ENCODE data around the gene PTPRM. TPM values are rescaled to one million over a fixed set of nuclear protein-coding genes. Genes with fewer than 3 reads are reported as not detected.

PTPRM gene
- polyA plus RNA-seq, 1 donor (not counting 4 experiments of a cell fraction or from before 2014, with no cell fraction given), result 54.5 TPM

GRCh38 chr18:8231316-8231715 is 664.2 kb downstream of the PTPRM start:
- no peak overlapping the region for H2AFZ ChIP-seq (ENCODE audit: control insufficient read depth, low read length)
- no peaks in the 10 kb centered on the region for H3K36me3 ChIP-seq (ENCODE audit: control insufficient read depth in 2 of 2, extremely low read depth in 1 of 2, insufficient read depth in 2 of 2, low read length in 2 of 2)
- H3K4me3 ChIP-seq (ENCODE audit: control insufficient read depth in 2 of 3, extremely low read depth in 1 of 3, insufficient read depth in 2 of 3, low read depth in 1 of 3, low read length in 3 of 3), result no peak overlapping the region
- no peaks in the 10 kb centered on the region for H3K9me1 ChIP-seq (ENCODE audit: control insufficient read depth, extremely low read depth, insufficient read depth, low read length)
- DNase-seq (ENCODE audit: low read depth, low spot score) (no peak), FAIRE-seq (no peak)
- no peak overlapping the region for H3K9ac ChIP-seq (ENCODE audit: control insufficient read depth, extremely low read depth, insufficient read depth, low read length)
- no peaks in the 10 kb centered on the region for H3K9me3 ChIP-seq (ENCODE audit: control insufficient read depth, low read depth, low read length)
- H3K27me3 ChIP-seq (ENCODE audit: control insufficient read depth, extremely low read depth, insufficient read depth, low read length), result no peaks in the 10 kb centered on the region
- no peak overlapping the region for H3K4me2 ChIP-seq (ENCODE audit: control insufficient read depth, extremely low read depth, insufficient read depth, low read depth, low read length)
- H3K27ac ChIP-seq (ENCODE audit: control insufficient read depth, insufficient read depth, low read length), result no peak overlapping the region
- H3K79me2 ChIP-seq (ENCODE audit: control insufficient read depth, insufficient read depth, low read length), result no peaks in the 10 kb centered on the region
- dilution Hi-C loops (cut with MboI; ENCODE audit: extremely low pct_ligation_motif_present, low sequenced_read_pairs), result no loop called here
- TF ChIP-seq CTCF (optimal IDR thresholded peaks at IDR 0.05 in 1 of 3, IDR thresholded peaks at IDR 0.05 in 1 of 3, conservative IDR thresholded peaks at IDR 0.05 in 1 of 3; ENCODE audit: extremely low read depth in 1 of 3, insufficient read depth in 2 of 3, low read length in 3 of 3) (no peak), EZH2 (IDR thresholded peaks at IDR 0.05; ENCODE audit: low read length) (no peak)
- peaks cover 7% of the 10 kb centered on the region for H3K4me1 ChIP-seq (ENCODE audit: control insufficient read depth, extremely low read depth, insufficient read depth, low read length)
- H4K20me1 ChIP-seq (ENCODE audit: control insufficient read depth, extremely low read depth, insufficient read depth, low read length), result no peaks in the 10 kb centered on the region

GRCh38 chr18:8232791-8233190 is 665.7 kb downstream of the PTPRM start:
- H3K9me1 ChIP-seq (ENCODE audit: control insufficient read depth, extremely low read depth, insufficient read depth, low read length), result no peaks in the 10 kb centered on the region
- TF ChIP-seq CTCF (optimal IDR thresholded peaks at IDR 0.05 in 1 of 3, IDR thresholded peaks at IDR 0.05 in 1 of 3, conservative IDR thresholded peaks at IDR 0.05 in 1 of 3; ENCODE audit: extremely low read depth in 1 of 3, insufficient read depth in 2 of 3, low read length in 3 of 3) (no peak), EZH2 (IDR thresholded peaks at IDR 0.05; ENCODE audit: low read length) (no peak)
- no peak overlapping the region for H2AFZ ChIP-seq (ENCODE audit: control insufficient read depth, low read length)
- no peak overlapping the region for H3K27ac ChIP-seq (ENCODE audit: control insufficient read depth, insufficient read depth, low read length)
- peaks cover 7% of the 10 kb centered on the region for H3K4me1 ChIP-seq (ENCODE audit: control insufficient read depth, extremely low read depth, insufficient read depth, low read length)
- H3K36me3 ChIP-seq (ENCODE audit: control insufficient read depth in 2 of 2, extremely low read depth in 1 of 2, insufficient read depth in 2 of 2, low read length in 2 of 2), result no peaks in the 10 kb centered on the region
- dilution Hi-C loops (cut with MboI; ENCODE audit: extremely low pct_ligation_motif_present, low sequenced_read_pairs), result no loop called here
- H3K27me3 ChIP-seq (ENCODE audit: control insufficient read depth, extremely low read depth, insufficient read depth, low read length), result no peaks in the 10 kb centered on the region
- H4K20me1 ChIP-seq (ENCODE audit: control insufficient read depth, extremely low read depth, insufficient read depth, low read length), result no peaks in the 10 kb centered on the region
- no peaks in the 10 kb centered on the region for H3K79me2 ChIP-seq (ENCODE audit: control insufficient read depth, insufficient read depth, low read length)
- no peak overlapping the region for H3K4me2 ChIP-seq (ENCODE audit: control insufficient read depth, extremely low read depth, insufficient read depth, low read depth, low read length)
- H3K9me3 ChIP-seq (ENCODE audit: control insufficient read depth, low read depth, low read length), result no peaks in the 10 kb centered on the region
- FAIRE-seq (no peak), DNase-seq (ENCODE audit: low read depth, low spot score) (no peak)
- no peak overlapping the region for H3K9ac ChIP-seq (ENCODE audit: control insufficient read depth, extremely low read depth, insufficient read depth, low read length)
- H3K4me3 ChIP-seq (ENCODE audit: control insufficient read depth in 2 of 3, extremely low read depth in 1 of 3, insufficient read depth in 2 of 3, low read depth in 1 of 3, low read length in 3 of 3), result no peak overlapping the region
